GM18517 (cell line): Measurements from ENCODE around the gene TNRC6A.
"Not testable (repeated sequence)": the region's sequence is repeated elsewhere in the genome, so short reads cannot be mapped to it uniquely, and the experiment has no call there.

Source experiments
- ATAC-seq: cut with Tn5 transposase; IDR thresholded peaks from one replicate; pipeline ENCODE4 v1.9.1; 2021; ENCODE audit warnings: mild to moderate bottlenecking, moderate library complexity; ENCODE audit not compliant: unreplicated experiment

TNRC6A gene

GRCh38 chr16:24810951-24811843 is 81.7 kb downstream of the TNRC6A start:
- ATAC-seq = no peak

- not testable (repeated sequence) for ATAC-seq
Observed at GRCh38 chr16:24812813-24813212, 83.4 kb downstream of the TNRC6A start.

- no peak for ATAC-seq
Observed at GRCh38 chr16:24815021-24815420, 85.6 kb downstream of the TNRC6A start.

GRCh38 chr16:24816688-24817087 is 87.2 kb downstream of the TNRC6A start:
- no peak for ATAC-seq

- no peak for ATAC-seq
Observed at GRCh38 chr16:24819462-24820040, 90.1 kb downstream of the TNRC6A start.

GRCh38 chr16:24820522-24820921 is 91.1 kb downstream of the TNRC6A start:
- ATAC-seq = no peak

- ATAC-seq = no peak
Observed at GRCh38 chr16:24821129-24821528, 91.7 kb downstream of the TNRC6A start.

GRCh38 chr16:24822542-24822941 is 93.1 kb downstream of the TNRC6A start:
- ATAC-seq = no peak

GRCh38 chr16:24822974-24823373 is 93.5 kb downstream of the TNRC6A start:
- ATAC-seq = no peak

GRCh38 chr16:24825696-24826095 is 96.2 kb downstream of the TNRC6A start:
- no peak for ATAC-seq

GRCh38 chr16:24826096-24826690 is 96.7 kb downstream of the TNRC6A start:
- no peak for ATAC-seq

GRCh38 chr16:24826817-24827566 is 97.5 kb downstream of the TNRC6A start:
- ATAC-seq = no peak

- ATAC-seq = no peak
Observed at GRCh38 chr16:24829153-24829552, 99.7 kb downstream of the TNRC6A start.

GRCh38 chr16:24833352-24833751 is 103.9 kb downstream of the TNRC6A start:
- no peak for ATAC-seq

GRCh38 chr16:24834459-24835335 is 105.2 kb downstream of the TNRC6A start:
- ATAC-seq = no peak

GRCh38 chr16:24836836-24837235 is 107.4 kb downstream of the TNRC6A start:
- no peak for ATAC-seq

- no peak for ATAC-seq
Observed at GRCh38 chr16:24837969-24838368, 108.5 kb downstream of the TNRC6A start.

- ATAC-seq = no peak
Observed at GRCh38 chr16:24838554-24839266, 109.3 kb downstream of the TNRC6A start.

- ATAC-seq = no peak
Observed at GRCh38 chr16:24839347-24839972, 110.0 kb downstream of the TNRC6A start.
